Smooth muscle cell (in vitro differentiated cells): Measurements from ENCODE around the gene SKIDA1. TPM values are rescaled to one million over a fixed set of nuclear protein-coding genes. Genes with fewer than 3 reads are reported as not detected.

Source experiments
- DNase-seq: peaks from one replicate; lab custom pipeline; 2025; ENCODE audit not compliant: unreplicated experiment; lab: John Stamatoyannopoulos, UW
- H2AFZ ChIP-seq: fragments of 200-600 bp; sonication (generic); 2 replicates; pipeline ENCODE4 v1.6.0; 2016; ENCODE audit warnings: antibody characterized with exemption, low read depth, mild to moderate bottlenecking
- H3F3A ChIP-seq: fragments of 200-600 bp; sonication (generic); 2 replicates; pipeline ENCODE4 v1.6.0; 2017; ENCODE audit warnings: antibody characterized with exemption, low read depth
- H3K27ac ChIP-seq: fragments of 200-600 bp; sonication (generic); 2 replicates; pipeline ENCODE4 v1.5.1; 2016; ENCODE audit warnings: low read depth, mild to moderate bottlenecking
- H3K27me3 ChIP-seq: fragments of 200-600 bp; sonication (generic); 2 replicates; pipeline ENCODE4 v1.6.1; 2016; ENCODE audit warnings: low read depth, mild to moderate bottlenecking
- H3K36me3 ChIP-seq: fragments of 200-600 bp; sonication (generic); 2 replicates; pipeline ENCODE4 v1.5.1; 2016; ENCODE audit warnings: low read depth
- H3K4me1 ChIP-seq: fragments of 200-600 bp; sonication (generic); 2 replicates; pipeline ENCODE4 v1.5.1; 2016; ENCODE audit warnings: low read depth
- H3K4me2 ChIP-seq: fragments of 200-600 bp; sonication (generic); 2 replicates; pipeline ENCODE4 v1.6.0; 2016; ENCODE audit warnings: mild to moderate bottlenecking
- H3K4me3 ChIP-seq: fragments of 200-600 bp; sonication (generic); 2 replicates; pipeline ENCODE4 v1.5.1; 2016; ENCODE audit warnings: mild to moderate bottlenecking
- H3K79me2 ChIP-seq: fragments of 200-600 bp; sonication (generic); 2 replicates; pipeline ENCODE4 v1.6.0; 2016; ENCODE audit warnings: low read depth, mild to moderate bottlenecking
- H3K9ac ChIP-seq: fragments of 200-600 bp; sonication (generic); 2 replicates; pipeline ENCODE4 v1.6.0; 2016; ENCODE audit warnings: low read depth
- H3K9me3 ChIP-seq: fragments of 200-600 bp; sonication (generic); replicated peaks from 2 replicates; pipeline ENCODE4 v1.5.1; 2016; ENCODE audit warnings: low read depth
- H4K20me1 ChIP-seq: fragments of 200-600 bp; sonication (generic); 2 replicates; pipeline ENCODE4 v1.6.0; 2016; ENCODE audit warnings: low read depth
- CTCF ChIP-seq: fragments of 200-600 bp; sonication (generic); IDR thresholded peaks from 2 replicates; pipeline ENCODE4 v1.5.1; 2017; ENCODE audit warnings: borderline replicate concordance, mild to moderate bottlenecking, antibody characterized with exemption; ENCODE audit not compliant: insufficient read depth, poor library complexity, severe bottlenecking
- WGBS: methylation state at CpG from one replicate; pipeline ENCODE4 v1.1.7; 2016; ENCODE audit warnings: low lambda C conversion rate; 5-methylcytosine and 5-hydroxymethylcytosine counted together
- polyA plus RNA-seq: library from polyadenylated mRNA; unstranded; fragments of >200 nt; fragmentation: Nextera tagmentation; extraction: Ambion mirVana; gene quantifications from 2 replicates; pipeline ENCODE4 v1.2.1, GENCODE V29; 2016
- total RNA-seq: library from RNA; depleted of rRNA; stranded (reverse); fragments of >200 nt; gene quantifications from 2 replicates; pipeline ENCODE4 v1.2.3, GENCODE V29; 2014

Gene SKIDA1
- total and polyA plus RNA-seq, 2 experiments from 2014 or later = 0.53 to 1.8 TPM

- H3K27me3 ChIP-seq = no peaks in the 10 kb centered on the region
- H2AFZ ChIP-seq = peak overlapping the region; percentile 98
- H3K4me2 ChIP-seq = peak overlapping the region; percentile 100
- H3F3A ChIP-seq = no peaks in the 10 kb centered on the region
- H3K4me1 ChIP-seq = peaks cover 75% of the 10 kb centered on the region
- DNase-seq = no peak
- H3K27ac ChIP-seq = no peak overlapping the region
- WGBS = 75% methylated on average over 5 of the region's 5 CpGs
- H3K4me3 ChIP-seq = no peak overlapping the region
- H3K36me3 ChIP-seq = no peaks in the 10 kb centered on the region
- H4K20me1 ChIP-seq = no peaks in the 10 kb centered on the region
- no peaks in the 10 kb centered on the region for H3K9me3 ChIP-seq
- no peak overlapping the region for H3K9ac ChIP-seq
- no peak for TF ChIP-seq CTCF
- H3K79me2 ChIP-seq = peaks cover 16% of the 10 kb centered on the region
Observed at GRCh38 chr10:21501091-21501490, 24.4 kb downstream of the SKIDA1 start.

GRCh38 chr10:21500578-21500910 lies 24.9 kb downstream of the SKIDA1 start:
- H3K79me2 ChIP-seq = peaks cover 16% of the 10 kb centered on the region
- peaks cover 70% of the 10 kb centered on the region for H3K4me1 ChIP-seq
- peak overlapping the region; percentile 51 for H3K4me3 ChIP-seq
- H4K20me1 ChIP-seq = no peaks in the 10 kb centered on the region
- H3K9ac ChIP-seq = peak overlapping the region; percentile 19
- peak overlapping the region; percentile 98 for H2AFZ ChIP-seq
- H3K27ac ChIP-seq = no peak overlapping the region
- no peaks in the 10 kb centered on the region for H3K36me3 ChIP-seq
- H3F3A ChIP-seq = no peaks in the 10 kb centered on the region
- H3K9me3 ChIP-seq = no peaks in the 10 kb centered on the region
- peak overlapping the region; percentile 100 for H3K4me2 ChIP-seq
- no peak for TF ChIP-seq CTCF
- 21% methylated on average over 14 of the region's 14 CpGs for WGBS
- H3K27me3 ChIP-seq = no peaks in the 10 kb centered on the region
- no peak for DNase-seq

- WGBS = 3% methylated on average over 72 of the region's 72 CpGs
- Histone ChIP-seq H3K4me1 (peaks cover 64% of the 10 kb centered on the region), H3K9ac (peak overlapping the region; percentile 19), H3K9me3 (no peaks in the 10 kb centered on the region), H3K27ac (no peak overlapping the region), H3K27me3 (no peaks in the 10 kb centered on the region), H3K36me3 (no peaks in the 10 kb centered on the region), H3K4me3 (peak overlapping the region; percentile 51), H3K79me2 (peaks cover 19% of the 10 kb centered on the region), H3K4me2 (peak overlapping the region; percentile 100), H4K20me1 (no peaks in the 10 kb centered on the region), H2AFZ (peak overlapping the region; percentile 98), H3F3A (no peaks in the 10 kb centered on the region)
- TF ChIP-seq CTCF = no peak
- no peak for DNase-seq
Observed at GRCh38 chr10:21499701-21500577, 25.5 kb downstream of the SKIDA1 start.
